T-helper 1 cell (primary cell): ENCODE data around the gene STMN3.

Experiments
- DNase-seq, 5 donors: peaks; one replicate each; pipeline ENCODE4 v3.0.0-alpha.2; 2012 to 2020
- total RNA-seq, 4 donors: gene quantifications; one replicate each; lab custom pipeline; 2026; lab: John Stamatoyannopoulos, UW

The STMN3 gene
- total RNA-seq = 50.4 to 104 (median 58.2) reads per million in 4 donors

DNA sequence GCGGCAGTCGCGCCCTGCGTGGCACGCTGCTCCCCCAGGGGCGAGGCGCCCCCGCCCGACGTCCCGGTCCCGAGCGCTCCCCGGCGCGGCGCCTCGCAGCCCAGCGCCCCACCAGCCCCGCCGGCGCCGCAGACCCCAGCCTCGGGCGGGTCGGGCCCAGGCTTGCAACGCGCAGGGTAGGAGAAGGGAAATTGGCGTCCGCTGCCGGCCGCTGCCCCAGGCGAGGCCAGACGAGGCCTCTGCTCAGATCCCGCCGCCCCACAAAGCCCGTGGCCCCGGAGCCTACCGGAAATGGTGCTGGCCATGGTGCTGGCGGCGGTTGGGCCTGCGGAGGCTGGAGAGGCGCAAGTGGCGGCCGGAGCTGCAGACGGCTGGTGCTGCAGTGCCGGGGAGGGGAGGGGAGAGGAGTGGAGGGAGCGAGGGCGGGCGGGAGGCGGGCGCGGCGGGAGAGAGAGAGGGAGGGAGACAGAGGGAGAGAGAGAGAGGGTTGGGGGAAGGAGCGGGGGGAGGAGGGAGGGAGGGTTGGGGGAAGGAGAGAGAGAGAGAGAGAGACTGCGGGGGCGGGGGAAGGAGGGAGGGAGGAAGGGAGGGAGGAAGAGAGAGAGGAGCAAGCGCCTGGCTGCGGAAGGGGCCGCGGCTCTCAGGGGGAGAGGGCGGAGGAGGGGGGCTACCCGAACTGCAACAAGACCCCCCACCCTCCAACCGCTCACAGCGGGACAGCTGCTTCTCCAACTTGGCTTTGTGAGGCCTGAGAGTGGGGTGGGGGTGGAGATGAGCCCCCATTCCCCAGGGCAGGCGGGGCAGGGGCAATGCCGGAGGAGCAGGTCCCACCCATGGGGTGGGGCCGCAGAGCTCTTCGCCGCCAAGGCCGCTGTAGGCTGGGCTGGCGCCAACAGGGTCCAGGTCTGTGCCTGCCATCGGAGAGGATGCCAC, at the start of gene STMN3:
STMN3 (minus strand) TSS at position 384 of the 933 bp plus-strand sequence; CDS start at position 305, 79 bp downstream.
- peak; percentile 63 to 70 (median 65) for DNase-seq

DNA sequence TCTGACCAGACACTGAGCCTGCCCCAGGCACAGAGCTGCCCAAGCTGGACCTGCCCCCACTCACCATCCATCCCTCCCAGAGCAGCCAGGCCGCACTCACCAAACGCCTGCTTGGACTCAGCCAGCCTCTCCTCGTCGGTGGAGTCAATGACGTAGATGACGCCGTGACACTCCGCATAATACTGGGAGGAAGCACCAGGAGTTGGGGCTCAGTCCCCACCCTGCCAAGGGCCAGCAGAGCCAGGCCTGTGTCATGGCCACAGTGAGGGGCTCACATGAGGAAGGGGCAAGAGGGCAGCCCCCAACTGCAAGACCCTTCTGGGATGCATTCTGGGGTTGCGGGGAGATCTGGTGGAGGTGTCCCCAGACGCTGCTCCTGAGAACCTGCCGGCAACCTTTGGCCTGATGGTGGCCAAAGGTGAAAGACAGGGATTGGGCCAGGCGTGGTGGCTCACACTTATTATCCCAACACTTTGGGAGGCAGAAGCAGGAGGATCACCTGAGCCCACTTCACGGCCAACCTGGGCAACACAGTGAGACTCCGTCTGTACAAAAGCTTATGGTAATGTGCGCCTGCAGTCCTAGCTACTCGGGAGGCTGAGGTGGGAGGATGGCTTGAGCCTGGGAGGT, 48.9 kb upstream of the STMN3 start:
- DNase-seq = no peak

DNA sequence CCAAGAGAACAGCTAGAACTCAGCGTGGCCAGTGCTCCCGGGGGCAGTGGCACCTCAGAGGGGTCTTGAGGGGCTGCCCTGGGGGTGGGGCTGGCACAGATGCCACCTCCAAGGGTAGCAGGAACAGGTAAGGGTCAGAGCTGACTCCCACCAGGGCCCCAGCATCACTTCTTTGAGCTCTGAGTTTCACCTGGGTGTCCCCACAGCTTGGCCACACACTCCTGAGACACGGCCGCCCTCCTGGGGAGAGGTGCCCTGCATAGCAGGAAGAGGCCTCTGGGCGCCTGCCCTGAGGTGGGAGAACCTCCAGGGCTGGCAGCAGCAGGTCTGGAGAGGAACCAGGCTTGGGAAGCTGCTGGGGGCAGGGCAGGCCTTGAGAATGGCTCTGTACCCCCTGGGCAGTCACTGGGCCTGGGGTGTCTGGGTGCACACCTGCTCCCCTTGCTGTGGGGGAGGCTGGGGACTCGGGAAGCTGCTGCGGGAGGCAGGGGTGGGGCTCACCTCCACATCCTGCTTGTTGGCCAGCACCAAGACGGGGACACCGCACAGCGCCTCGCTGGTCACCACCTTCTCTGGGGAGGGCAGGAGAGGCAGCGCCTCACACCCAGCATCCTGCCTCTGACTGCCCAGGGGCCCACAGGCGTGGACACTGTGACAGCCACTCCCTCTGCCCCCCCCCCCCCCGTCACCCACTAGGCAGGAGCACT, 48.3 kb upstream of the STMN3 start:
- DNase-seq = peak in 2 of 5 donors; percentile 6 to 11

DNA sequence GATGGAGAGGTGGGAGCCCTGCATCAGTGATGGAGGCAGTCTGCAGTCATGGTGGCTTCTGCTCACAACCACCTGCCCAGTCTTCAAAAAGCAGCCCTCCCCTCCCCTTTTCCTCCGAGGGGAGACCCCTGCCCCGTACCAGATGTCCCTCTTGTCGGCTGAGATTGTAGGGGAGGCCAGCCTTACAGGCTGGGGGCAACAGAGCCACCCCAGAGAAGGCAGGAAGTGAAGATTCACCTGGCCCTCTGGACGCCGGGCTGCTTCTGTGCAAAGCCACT, 47.8 kb upstream of the STMN3 start:
- peak in 1 of 5 donors; percentile 8 for DNase-seq

DNA sequence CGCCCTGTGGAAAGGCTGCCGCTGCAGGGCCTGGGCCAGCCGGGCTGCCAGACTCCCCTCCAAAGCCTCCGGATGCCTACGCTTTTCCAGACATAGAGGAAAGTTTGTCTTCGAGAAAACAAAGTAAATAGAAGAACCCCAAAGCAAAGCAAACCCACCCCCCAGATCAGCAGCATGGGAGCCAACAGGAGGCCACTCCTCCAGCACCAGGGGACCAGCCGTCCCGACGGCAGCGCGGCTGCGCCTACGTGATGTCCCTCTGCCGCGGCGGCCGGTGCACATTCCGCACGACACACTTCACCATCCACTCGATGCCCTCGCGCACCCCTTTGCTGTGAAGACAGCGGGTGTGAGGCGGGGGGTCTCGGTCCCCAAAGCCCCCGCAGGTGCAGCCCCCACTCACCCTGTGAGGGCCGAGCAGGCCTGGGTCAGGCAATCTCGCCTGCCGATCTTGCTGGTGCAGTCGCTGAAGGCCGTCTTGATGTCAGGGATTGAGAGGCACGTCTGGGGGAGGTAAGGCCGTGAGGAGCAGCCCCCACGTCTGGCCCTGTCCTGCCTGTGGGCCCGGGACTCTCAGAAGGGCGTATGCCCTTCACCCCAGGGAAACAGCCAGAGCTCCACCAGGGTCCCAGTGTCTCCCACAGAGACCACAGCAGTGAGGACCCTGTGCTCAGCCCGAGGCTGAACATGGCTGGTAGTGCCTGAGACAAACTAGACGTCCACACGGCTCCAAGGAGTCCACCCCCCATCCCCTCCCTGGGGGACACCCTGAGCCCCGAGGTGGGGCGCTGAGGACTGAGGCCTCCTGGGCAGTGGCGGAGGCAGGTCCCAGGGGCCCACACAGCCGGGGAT, 47.2 kb upstream of the STMN3 start:
- DNase-seq = peak in 1 of 5 donors; percentile 6

DNA sequence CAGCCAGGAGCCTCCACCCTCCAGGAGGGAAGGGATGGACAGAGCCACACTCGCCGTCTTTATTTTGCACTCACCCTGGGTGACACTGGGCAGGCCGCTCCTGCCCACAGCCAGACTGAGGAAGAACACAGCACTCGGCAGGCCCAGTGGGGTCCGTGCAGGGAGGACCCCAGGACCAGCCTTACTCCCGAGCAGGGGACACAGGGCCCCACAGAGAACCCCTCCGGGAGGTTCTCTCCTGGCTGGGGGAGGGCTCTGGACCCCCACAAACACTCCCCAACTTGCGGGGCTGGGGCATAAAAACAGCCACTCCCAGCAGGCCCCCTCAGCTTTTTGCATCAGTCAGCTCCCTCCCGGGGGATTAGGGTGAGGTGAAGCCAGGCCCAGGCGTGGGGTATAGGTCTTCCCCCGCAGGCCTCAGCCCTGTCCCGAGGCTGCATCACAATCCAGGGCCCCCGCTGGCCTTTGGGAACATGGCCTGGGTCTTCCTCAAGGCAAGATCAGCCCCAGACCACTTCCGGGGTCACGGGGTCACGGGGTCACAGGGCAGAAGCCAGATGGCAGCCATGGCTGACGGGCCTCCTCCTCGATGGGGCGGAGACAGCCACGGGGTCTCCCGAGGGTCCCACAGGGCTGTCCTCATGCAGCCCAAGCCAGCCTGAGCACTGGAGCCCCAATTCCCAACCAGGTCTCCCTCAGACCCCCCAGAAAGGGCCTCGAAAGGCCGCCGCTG, 46.4 kb upstream of the STMN3 start:
- DNase-seq = peak in 1 of 5 donors; percentile 11

DNA sequence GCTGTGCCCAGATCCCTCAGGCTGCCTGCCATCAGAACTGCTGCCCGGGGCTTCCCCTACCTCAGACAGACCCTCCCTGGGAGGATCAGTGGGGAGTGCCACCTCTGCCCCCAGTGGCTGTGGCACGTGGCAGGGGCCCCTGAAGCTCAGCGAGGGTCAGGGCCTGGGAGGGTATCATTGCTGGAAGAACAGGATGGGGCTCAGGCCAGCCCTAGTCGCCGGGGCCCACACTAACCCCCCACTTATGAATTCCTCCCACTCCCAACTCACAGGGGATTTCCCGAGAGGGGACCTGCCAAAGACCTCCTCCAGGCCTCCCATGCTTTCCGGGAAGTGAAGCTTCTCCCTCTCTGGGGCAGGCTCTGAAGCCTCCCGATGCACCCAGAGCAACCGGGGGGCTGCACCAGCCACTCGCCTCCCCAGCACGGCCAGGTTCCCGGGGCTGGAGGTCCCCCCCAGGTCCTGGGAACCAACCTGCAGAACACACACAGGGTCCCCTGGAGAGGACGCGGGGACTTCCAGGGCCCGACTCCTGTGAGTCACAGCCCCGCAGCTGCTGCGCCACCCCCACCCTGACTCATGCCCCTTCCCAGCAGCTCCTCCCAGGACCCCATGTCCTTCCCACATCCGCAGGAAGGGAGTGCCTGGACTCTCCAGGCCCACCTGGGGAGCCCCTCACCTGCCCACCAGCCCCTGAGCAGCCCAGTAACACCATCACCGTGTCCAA, 45.7 kb upstream of the STMN3 start:
- peak in 2 of 5 donors; percentile 6 to 36 for DNase-seq

DNA sequence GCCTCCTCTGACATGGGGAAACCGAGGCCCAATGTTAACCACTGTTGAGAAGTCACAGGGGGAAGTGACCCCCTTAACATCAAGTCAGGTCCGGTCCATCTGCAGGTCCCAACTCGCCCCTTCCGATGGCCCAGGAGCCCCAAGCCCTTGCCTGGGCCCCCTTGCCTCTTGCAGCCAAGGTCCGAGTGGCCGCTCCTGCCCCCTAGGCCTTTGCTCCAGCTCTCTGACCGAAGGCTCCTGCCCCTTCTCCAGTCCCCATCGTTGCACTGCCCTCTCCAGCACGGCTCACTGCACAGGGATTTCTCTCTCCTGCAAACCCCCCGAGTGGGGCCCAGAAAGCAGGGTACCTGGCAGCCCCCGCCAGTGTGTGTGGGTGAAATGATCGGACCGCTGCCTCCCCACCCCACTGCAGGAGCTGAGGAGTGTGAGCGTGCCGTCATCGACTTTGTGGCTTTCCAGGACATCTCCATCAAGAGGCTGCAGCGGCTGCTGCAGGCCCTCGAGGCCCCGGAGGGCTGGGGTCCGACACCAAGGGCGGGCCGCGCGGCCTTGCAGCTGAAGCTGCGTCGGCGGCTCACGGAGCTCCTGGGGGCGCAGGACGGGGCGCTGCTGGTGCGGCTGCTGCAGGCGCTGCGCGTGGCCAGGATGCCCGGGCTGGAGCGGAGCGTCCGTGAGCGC, 44.8 kb upstream of the STMN3 start:
- no peak for DNase-seq

DNA sequence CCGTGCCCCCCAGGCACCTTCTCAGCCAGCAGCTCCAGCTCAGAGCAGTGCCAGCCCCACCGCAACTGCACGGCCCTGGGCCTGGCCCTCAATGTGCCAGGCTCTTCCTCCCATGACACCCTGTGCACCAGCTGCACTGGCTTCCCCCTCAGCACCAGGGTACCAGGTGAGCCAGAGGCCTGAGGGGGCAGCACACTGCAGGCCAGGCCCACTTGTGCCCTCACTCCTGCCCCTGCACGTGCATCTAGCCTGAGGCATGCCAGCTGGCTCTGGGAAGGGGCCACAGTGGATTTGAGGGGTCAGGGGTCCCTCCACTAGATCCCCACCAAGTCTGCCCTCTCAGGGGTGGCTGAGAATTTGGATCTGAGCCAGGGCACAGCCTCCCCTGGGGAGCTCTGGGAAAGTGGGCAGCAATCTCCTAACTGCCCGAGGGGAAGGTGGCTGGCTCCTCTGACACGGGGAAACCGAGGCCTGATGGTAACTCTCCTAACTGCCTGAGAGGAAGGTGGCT, 44.2 kb upstream of the STMN3 start:
- DNase-seq = no peak

DNA sequence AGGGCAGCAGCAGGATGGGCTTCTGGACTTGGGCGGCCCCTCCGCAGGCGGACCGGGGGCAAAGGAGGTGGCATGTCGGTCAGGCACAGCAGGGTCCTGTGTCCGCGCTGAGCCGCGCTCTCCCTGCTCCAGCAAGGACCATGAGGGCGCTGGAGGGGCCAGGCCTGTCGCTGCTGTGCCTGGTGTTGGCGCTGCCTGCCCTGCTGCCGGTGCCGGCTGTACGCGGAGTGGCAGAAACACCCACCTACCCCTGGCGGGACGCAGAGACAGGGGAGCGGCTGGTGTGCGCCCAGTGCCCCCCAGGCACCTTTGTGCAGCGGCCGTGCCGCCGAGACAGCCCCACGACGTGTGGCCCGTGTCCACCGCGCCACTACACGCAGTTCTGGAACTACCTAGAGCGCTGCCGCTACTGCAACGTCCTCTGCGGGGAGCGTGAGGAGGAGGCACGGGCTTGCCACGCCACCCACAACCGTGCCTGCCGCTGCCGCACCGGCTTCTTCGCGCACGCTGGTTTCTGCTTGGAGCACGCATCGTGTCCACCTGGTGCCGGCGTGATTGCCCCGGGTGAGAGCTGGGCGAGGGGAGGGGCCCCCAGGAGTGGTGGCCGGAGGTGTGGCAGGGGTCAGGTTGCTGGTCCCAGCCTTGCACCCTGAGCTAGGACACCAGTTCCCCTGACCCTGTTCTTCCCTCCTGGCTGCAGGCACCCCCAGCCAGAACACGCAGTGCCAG, 43.6 kb upstream of the STMN3 start, which contains the start of gene TNFRSF6B:
TNFRSF6B (plus strand) TSS at position 25 of the 729 bp plus-strand sequence; CDS start at position 141, 116 bp downstream.
- DNase-seq = peak in 1 of 5 donors; percentile 13

DNA sequence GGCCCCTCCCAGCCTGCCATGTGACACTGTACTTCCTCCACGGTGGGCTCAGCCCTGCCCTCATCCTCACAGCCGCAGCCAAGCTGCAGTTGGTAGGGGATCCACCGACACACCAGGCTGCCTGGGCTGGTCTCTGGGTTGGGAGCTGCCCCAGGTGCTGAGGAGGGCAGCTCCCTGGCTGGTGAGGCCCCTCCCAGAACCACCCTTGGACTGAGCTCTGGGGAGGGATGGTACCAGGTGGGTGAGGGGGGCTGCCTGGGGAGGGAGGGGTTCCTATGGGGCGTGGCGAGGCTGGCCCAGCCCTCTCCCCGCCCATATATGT, 43.0 kb upstream of the STMN3 start:
- no peak for DNase-seq

DNA sequence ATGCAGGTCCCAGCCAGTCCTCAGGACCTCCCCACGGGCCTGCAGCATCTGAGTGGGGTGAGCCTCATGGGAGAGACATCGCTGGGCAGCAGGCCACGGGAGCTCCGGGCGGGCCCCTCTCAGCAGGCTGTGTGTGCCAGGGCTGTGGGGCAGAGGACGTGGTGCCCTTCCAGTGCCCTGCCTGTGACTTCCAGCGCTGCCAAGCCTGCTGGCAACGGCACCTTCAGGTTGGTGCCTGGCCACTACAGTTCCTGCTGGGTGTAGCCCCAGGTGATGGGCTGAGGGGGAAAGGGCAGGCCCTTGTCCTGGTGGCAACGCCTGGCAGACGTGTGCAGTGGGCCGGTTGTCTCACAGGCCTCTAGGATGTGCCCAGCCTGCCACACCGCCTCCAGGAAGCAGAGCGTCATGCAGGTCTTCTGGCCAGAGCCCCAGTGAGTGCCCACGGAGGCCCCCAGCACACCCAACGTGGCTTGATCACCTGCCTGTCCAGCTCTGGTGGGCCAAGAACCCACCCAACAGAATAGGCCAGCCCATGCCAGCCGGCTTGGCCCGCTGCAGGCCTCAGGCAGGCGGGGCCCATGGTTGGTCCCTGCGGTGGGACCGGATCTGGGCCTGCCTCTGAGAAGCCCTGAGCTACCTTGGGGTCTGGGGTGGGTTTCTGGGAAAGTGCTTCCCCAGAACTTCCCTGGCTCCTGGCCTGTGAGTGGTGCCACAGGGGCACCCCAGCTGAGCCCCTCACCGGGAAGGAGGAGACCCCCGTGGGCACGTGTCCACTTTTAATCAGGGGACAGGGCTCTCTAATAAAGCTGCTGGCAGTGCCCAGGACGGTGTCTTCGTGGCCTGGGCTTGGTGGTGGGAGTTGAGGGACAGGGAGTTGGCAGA, 42.4 kb upstream of the STMN3 start:
- DNase-seq = peak in 1 of 5 donors; percentile 12

DNA sequence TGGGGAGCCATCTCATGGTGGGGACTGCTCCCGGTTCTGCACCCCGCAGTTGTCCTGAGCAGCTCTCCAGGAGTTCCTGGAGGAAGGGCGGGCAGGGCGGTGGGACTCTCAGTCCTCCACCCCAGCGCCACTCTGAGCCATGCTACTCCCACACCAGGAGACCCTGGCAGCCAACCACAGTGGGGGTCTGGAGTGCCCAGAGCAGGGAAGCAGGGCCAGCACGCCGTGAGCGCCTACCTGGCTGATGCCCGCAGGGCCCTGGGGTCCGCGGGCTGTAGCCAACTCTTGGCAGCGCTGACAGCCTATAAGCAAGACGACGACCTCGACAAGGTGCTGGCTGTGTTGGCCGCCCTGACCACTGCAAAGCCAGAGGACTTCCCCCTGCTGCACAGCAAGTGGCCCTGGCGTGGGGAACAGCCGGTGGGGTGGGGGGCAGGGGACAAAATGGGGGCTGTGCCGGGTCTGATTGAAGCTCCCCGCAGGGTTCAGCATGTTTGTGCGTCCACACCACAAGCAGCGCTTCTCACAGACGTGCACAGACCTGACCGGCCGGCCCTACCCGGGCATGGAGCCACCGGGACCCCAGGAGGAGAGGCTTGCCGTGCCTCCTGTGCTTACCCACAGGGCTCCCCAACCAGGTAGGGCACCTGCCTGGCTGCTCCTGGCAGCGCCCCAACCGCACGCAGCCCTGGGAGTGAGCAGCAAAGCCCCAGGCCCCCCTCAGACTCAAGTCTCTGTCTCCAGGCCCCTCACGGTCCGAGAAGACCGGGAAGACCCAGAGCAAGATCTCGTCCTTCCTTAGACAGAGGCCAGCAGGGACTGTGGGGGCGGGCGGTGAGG, 41.6 kb upstream of the STMN3 start:
- peak in 1 of 5 donors; percentile 11 for DNase-seq

DNA sequence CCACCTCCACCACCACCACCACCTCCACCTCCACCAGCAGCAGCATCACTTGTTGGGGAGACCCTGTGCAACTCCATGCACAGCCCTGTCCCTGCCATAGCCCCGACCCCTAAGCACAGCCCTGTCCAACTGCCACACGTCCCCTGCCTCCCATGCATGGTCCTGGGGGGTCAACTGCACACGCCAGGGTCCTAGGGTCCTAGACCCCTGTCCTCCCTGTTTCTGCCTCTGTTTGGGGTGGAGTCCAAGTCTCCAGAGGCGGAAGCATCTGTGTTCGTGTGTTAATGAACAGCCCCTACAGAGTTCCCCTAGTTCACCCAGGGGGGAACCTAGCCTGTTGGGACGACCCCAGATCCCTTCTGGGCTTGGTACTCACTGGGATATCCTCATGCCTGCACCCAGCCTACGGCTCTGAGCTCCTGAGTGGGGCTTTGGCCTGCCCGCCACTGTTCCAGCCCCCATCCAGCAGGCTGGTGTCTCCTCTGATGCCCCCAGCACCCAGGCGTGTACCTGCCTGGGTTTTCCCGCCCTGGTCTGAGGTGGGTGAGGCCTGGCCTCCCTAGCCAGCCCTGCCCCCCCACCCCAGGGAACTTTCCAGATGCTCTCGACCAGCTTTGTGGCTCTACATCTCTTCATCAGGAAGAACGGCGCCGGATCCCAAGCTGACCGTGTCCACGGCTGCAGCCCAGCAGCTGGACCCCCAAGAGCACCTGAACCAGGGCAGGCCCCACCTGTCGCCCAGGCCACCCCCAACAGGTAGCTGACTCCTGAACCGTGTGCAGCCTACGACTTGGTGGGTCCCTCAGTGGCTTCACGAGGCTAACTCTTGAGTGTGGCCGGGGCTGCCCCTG, 40.7 kb upstream of the STMN3 start:
- DNase-seq = peak in 1 of 5 donors; percentile 8

DNA sequence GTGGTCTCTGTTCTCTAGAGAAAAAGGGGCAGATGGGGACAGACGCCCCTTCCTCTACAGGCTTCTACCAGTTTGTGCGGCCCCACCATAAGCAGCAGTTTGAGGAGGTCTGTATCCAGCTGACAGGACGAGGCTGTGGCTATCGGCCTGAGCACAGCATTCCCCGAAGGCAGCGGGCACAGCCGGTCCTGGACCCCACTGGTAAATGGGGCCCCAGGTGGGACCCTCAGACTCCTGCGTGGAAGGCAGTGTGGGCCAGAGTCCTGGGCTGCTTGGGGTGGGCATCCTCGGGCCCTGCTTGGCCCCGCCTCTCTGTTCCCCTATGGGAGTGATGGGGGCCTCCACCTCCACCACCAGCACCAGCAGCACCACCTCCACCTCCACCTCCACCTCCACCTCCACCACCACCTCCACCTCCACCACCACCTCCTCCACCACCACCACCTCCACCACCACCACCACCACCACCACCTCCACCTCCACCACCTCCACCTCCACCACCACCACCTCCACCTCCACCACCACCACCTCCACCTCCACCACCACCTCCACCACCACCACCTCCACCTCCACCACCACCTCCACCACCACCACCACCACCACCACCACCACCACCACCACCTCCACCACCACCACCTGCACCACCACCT, 40.0 kb upstream of the STMN3 start:
- DNase-seq = peak in 1 of 5 donors; percentile 11
